Esophagus muscularis mucosa (tissue), 4 donors: ENCODE measurements around the gene ARHGEF38. TPM values are rescaled to one million over a fixed set of nuclear protein-coding genes. Genes with fewer than 3 reads are reported as not detected.

ENCODE experiments used
- DNase-seq: peaks from one replicate; pipeline ENCODE4 v3.0.0-alpha.2; 2017; ENCODE audit errors: extremely low spot score
- H3K27ac ChIP-seq, 4 donors: fragments of 200-600 bp; sonication (generic); replicated peaks in 1 of 4; 1 replicate in 3 of 4; 2 replicates in 1 of 4; pipeline ENCODE4 v1.5.1; 2016 to 2019; ENCODE audit warnings: mild to moderate bottlenecking in 1 of 4
- H3K27me3 ChIP-seq, 4 donors: fragments of 200-600 bp; sonication (generic); one replicate each; pipeline versions ENCODE4 v1.5.1 to v1.6.0; 2016 to 2019
- H3K36me3 ChIP-seq, 4 donors: fragments of 200-600 bp; sonication (generic); one replicate each; pipeline ENCODE4 v1.5.1; 2016 to 2019
- H3K4me1 ChIP-seq, 4 donors: fragments of 200-600 bp; sonication (generic); one replicate each; pipeline ENCODE4 v1.5.1; 2016 to 2019
- H3K4me3 ChIP-seq, 4 donors: fragments of 200-600 bp; sonication (generic); 1 replicate in 2 of 4; 2 replicates in 2 of 4; pipeline ENCODE4 v1.5.1; 2016 to 2019; ENCODE audit warnings: mild to moderate bottlenecking in 4 of 4, moderate library complexity in 1 of 4
- H3K9me3 ChIP-seq, 4 donors: fragments of 200-600 bp; sonication (generic); 1 replicate in 3 of 4; 2 replicates in 1 of 4; pipeline ENCODE4 v1.5.1; 2016 to 2019
- EP300 ChIP-seq: sonication (generic); formaldehyde crosslinking; IDR thresholded peaks from one replicate; pipeline ENCODE4 v1.6.1; 2017; ENCODE audit warnings: antibody characterized with exemption
- POLR2A ChIP-seq: fragments of 450-650 bp; IDR thresholded peaks from one replicate; pipeline ENCODE4 v1.6.1; 2017; ENCODE audit warnings: antibody characterized with exemption, moderate library complexity, mild to moderate bottlenecking, low read depth
- POLR2AphosphoS5 ChIP-seq, 2 donors: sonication (generic); formaldehyde crosslinking; IDR thresholded peaks; one replicate each; pipeline ENCODE4 v1.6.1; 2017; ENCODE audit warnings: antibody characterized with exemption in 2 of 2
- WGBS: methylation state at CpG from one replicate; pipeline ENCODE4 v1.1.5; 2018; 5-methylcytosine and 5-hydroxymethylcytosine counted together
- intact Hi-C: fragments of 100-400 bp; cut with DNase I; formaldehyde crosslinking; loops from one replicate; pipeline ENCODE4 v1.15.1; 2023
- total RNA-seq, 4 donors: library from RNA; depleted of rRNA; stranded (reverse); fragments of >200 nt; gene quantifications; one replicate each; pipeline versions ENCODE4 v1.1.0 to v1.2.1, GENCODE V29; 2016
- TF ChIP-seq, protein P1 (sequence below), 3 experiments: fragments of 200-600 bp in 2 of 3; fragments of 450-650 bp in 1 of 3; sonication (generic) in 2 of 3; IDR thresholded peaks; one replicate each; pipeline ENCODE4 v1.5.1; 2017 to 2019; ENCODE audit warnings: antibody characterized with exemption in 3 of 3, mild to moderate bottlenecking in 2 of 3, moderate library complexity in 1 of 3

ARHGEF38 gene
- total RNA-seq, 4 donors from 2014 or later, result 0.29 TPM; not detected in 3

DNA sequence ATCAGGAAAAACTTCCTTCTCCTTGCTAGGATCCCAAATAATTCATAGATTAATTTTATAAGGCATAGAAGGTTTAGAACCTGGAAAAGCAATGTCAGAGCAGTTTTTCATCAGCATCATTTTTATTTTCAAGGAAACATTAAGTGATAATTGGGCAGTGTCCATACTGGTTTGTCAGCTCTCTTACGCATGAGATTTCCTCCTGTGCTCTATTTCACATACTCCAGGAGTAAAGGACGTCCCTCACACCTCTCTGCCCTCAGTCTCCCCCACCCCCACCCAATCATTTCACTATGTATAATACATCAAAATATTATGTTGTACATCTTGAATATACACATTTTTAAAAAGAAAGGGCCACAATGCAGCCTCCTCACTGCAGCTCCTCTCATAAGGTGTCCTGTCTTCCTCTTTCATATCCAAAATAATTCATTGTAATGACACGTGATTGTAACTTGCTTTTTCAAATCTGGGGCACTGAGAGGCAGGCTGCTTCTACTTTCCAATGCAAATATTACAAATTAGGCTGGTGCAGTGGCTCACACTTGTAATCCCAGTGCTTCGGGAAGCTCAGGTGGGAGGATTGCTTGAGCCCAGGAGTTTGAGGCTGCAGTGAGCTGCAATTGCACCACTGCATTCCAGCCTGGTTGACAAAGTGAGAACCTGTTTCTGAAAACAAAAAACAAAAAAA is 34.4 kb downstream of the ARHGEF38 start:
- no peak overlapping the region for H3K4me3 ChIP-seq
- no peaks in the 10 kb centered on the region for H3K9me3 ChIP-seq
- intact Hi-C loops, result no loop called here
- no peaks in the 10 kb centered on the region for H3K4me1 ChIP-seq
- no peak for TF ChIP-seq POLR2AphosphoS5 (IDR thresholded peaks at IDR 0.05)
- no peak for TF ChIP-seq POLR2A
- TF ChIP-seq, protein P1, sequence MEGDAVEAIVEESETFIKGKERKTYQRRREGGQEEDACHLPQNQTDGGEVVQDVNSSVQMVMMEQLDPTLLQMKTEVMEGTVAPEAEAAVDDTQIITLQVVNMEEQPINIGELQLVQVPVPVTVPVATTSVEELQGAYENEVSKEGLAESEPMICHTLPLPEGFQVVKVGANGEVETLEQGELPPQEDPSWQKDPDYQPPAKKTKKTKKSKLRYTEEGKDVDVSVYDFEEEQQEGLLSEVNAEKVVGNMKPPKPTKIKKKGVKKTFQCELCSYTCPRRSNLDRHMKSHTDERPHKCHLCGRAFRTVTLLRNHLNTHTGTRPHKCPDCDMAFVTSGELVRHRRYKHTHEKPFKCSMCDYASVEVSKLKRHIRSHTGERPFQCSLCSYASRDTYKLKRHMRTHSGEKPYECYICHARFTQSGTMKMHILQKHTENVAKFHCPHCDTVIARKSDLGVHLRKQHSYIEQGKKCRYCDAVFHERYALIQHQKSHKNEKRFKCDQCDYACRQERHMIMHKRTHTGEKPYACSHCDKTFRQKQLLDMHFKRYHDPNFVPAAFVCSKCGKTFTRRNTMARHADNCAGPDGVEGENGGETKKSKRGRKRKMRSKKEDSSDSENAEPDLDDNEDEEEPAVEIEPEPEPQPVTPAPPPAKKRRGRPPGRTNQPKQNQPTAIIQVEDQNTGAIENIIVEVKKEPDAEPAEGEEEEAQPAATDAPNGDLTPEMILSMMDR (IDR thresholded peaks at IDR 0.05), result no peak
- no peak for TF ChIP-seq EP300
- WGBS, result 50% methylated on average over 4 of the region's 4 CpGs
- DNase-seq, result no peak
- H3K27ac ChIP-seq, result no peak overlapping the region
- H3K27me3 ChIP-seq, result peaks cover 0 to 5% (median 0%) of the 10 kb centered on the region in 4 donors
- H3K36me3 ChIP-seq, result no peaks in the 10 kb centered on the region

DNA sequence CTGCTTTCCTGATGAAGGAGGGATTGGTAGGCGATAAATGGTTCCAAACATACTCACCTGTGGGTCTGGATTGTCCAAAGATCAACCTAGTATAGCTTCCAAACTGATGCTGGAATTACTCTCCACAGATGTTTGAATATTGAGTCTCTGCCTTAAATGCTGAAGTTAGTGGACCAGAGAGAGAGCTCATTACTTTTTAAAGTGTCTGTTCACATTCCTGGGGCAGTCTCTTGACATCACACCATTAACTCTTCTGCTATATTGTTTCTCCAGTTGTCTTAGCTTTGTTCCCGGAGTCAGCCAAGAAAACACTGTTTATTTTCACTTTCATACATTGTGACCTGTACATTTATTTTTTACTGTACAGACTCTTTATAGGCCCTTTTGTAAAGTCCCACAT is 35.4 kb downstream of the ARHGEF38 start:
- no peaks in the 10 kb centered on the region for H3K4me1 ChIP-seq
- intact Hi-C loops, result no loop called here
- H3K27me3 ChIP-seq, result no peaks in the 10 kb centered on the region
- H3K36me3 ChIP-seq, result no peaks in the 10 kb centered on the region
- DNase-seq, result no peak
- no peak overlapping the region for H3K4me3 ChIP-seq
- no peak overlapping the region for H3K27ac ChIP-seq
- WGBS, result 57% methylated on average over 2 of the region's 2 CpGs
- no peak for TF ChIP-seq POLR2AphosphoS5 (IDR thresholded peaks at IDR 0.05)
- TF ChIP-seq, protein P1 (IDR thresholded peaks at IDR 0.05), result no peak
- TF ChIP-seq POLR2A, result no peak
- TF ChIP-seq EP300, result no peak
- H3K9me3 ChIP-seq, result no peaks in the 10 kb centered on the region

DNA sequence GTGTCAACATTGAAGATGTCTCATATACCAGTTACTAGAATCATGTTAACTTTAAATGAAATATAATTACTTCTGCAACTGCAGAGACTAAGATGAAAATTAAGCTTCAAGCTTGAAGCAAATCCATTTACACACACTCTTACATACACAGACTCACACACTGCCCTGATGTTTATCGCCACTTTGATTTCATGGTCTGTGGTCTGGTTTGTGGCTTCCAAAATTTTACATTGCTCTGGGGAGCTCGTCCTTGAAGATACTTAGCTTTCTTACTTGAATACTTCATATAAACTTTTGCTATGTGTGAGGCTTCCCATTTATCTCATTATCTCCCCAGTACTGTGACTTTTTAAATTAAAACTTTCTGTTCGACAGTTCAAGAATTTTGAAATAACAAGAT is 35.8 kb downstream of the ARHGEF38 start:
- Histone ChIP-seq H3K4me3 (no peak overlapping the region), H3K27me3 (no peaks in the 10 kb centered on the region), H3K4me1 (no peaks in the 10 kb centered on the region), H3K9me3 (no peaks in the 10 kb centered on the region), H3K27ac (no peak overlapping the region), H3K36me3 (no peaks in the 10 kb centered on the region)
- DNase-seq, result no peak
- WGBS, result 70% methylated on average over 3 of the region's 3 CpGs
- intact Hi-C loops, result no loop called here
- no peak for TF ChIP-seq POLR2A
- TF ChIP-seq, protein P1 (IDR thresholded peaks at IDR 0.05), result no peak
- no peak for TF ChIP-seq POLR2AphosphoS5 (IDR thresholded peaks at IDR 0.05)
- TF ChIP-seq EP300, result no peak

DNA sequence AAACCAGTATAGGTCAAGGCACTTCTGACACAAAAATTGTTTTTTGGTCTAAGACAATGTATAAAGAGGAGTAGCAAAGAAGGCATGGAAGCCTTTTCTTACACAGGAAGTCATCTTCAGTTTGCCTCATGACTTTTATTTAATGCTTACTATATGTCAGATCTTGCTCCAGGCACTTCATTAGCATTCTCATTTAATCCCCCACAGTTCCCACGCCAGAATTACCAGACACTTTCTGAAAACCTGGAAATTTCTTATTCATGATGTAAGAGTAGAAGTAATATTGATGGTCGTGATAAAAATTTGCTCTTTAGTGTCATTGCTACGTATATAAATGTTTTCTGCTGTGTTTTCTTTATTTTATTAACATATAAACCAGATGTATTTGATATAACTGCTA is 39.2 kb downstream of the ARHGEF38 start:
- 79% methylated on average over 3 of the region's 3 CpGs for WGBS

More for the DNA sequence above, 39.2 kb downstream of the ARHGEF38 start:
- H3K27ac ChIP-seq, result no peak overlapping the region
- DNase-seq, result no peak
- H3K27me3 ChIP-seq, result peaks cover 0 to under 1% (median 0%) of the 10 kb centered on the region in 4 donors
- intact Hi-C loops, result no loop called here
- H3K4me1 ChIP-seq, result no peaks in the 10 kb centered on the region
- H3K9me3 ChIP-seq, result no peaks in the 10 kb centered on the region
- TF ChIP-seq, protein P1 (IDR thresholded peaks at IDR 0.05), result no peak
- TF ChIP-seq POLR2A, result no peak
- TF ChIP-seq POLR2AphosphoS5 (IDR thresholded peaks at IDR 0.05), result no peak
- no peaks in the 10 kb centered on the region for H3K36me3 ChIP-seq
- no peak overlapping the region for H3K4me3 ChIP-seq
